Retina (tissue), 1 donor: ENCODE measurements around the gene SKIDA1.

Experiments used
- DNase-seq: peaks from one replicate; pipeline ENCODE4 v3.0.0-alpha.2; 2016

Gene SKIDA1

DNA sequence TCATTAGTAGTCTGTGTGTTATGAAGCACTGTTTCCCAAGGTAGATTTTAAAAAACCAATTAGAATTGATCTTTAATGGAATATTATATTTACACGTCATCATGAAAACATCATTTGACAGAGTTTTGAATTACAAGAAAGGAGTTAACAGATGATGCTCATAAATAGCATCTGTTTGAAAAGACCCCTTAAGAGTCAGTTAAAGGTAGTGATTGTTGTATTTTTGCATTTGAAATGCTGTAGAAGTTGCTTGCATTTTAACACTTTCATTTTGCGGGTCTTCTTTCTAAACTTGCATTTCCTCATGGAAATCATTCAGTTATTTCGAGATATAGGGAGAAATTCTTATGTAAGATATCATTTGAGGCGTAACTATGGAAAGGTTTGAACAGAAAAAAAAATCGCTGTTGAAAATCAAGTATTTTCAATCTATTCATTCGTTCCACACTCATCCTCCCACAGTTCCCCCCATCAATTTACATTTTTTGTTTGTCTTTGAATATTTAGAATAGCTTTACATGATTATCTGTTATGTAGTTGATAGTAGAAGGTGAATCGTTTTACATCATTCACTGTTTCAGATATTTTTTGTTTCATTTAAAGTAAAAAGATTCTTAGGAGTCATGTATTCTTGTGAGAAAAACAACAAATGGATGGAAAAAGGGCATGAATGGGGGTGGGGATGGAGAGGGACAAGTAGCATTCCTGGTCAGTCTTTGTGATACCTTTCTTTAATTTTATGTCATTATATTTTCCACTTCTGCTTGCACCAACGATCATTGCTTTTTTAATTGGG is 3.0 kb upstream of the SKIDA1 start:
- DNase-seq, result no peak

- peak; percentile 74 for DNase-seq
These were observed 2.2 kb upstream of the SKIDA1 start for GRCh38 chr10:21527598-21528235.

DNA sequence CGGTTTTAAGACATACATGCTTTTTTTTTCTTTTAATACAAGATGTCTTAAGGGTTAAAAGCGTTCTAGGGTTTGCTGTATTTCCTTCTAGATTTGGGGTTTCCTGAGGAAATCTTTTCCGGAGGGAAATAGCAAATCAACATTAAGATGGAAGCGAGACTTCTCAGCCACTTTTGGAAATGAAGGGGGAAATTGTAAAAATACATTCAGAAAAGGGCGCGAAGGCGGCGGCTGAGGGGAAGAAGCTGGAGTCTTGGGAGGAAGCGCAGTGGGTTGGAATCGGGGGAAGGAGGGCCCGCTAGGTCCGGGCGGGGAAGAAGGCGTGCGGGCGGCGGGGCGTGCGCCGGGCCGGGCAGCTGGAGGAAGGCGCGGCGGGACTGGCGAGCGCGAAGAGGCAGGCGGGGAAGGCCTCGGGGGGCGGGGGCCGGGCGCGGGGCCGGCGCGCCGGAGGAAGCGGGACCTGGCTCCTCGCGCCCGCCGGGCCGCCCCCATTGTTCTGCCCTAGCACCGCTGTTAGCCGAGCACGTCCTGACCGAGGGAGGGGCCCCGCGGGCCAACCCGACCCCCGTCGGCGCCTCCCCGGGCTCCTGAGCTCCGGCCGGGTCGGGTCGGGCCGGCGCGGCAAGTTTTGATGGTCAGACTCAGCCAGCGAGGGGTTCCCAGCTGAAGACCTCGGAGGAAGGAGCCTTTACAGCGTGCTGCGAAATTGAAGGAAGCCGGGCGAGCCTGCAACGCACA is 1.5 kb upstream of the SKIDA1 start:
- DNase-seq, result peak; percentile 85

DNA sequence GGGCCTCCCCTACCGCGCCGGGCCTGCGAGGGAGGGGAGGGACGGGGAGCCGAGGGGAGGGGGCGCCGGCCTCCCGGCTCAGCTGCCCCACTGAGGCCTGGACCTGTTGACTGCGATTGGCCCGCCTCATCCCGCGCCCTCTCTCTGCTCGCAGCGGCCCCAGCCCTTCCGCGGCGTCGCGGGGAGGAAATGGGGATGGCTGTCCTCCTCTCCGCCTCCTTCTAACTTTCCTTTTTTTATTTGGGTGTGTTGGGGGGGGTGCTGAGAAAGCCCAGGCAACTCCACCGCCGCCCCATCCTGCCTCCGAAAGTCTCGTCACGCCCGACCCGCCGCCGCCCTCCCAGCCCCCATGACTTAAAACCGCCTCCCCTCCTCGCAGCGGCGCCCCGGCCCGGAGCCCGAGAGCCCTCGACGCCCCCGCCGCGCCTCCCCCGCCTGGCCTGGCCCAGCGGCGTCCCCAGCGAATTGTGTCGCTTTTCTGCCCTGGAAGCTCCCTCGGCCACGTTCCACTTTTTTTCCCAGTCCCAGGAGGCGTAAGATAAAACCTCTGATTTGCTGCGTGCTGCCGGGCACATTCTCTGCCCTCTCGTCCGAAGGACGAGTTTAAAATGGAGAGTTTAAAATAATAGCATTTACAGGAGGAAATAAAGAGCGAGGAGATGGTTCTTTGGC is 842 bp upstream of the SKIDA1 start:
- DNase-seq, result peak; percentile 88

GRCh38 chr10:21524526-21525366 is 736 bp downstream of the SKIDA1 start:
- peak; percentile 83 for DNase-seq

DNA sequence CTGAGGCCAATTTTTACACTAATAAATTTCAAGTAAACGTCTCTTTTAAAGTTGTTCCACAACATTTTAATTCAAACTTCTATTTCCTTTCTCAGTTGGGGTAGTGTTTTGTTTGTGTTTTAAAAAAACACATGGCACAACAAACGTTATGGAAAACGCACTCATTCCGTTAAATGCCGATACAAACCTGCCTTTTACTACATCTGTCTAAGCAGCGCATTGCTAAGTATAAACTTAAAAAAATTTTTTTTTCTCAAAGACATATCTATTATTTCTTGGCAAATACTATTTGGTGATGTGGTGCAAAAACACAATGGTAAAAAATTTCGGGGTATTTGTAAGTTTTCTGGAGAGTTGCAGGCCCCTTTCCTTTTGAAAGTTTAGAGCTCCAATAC is 1.4 kb downstream of the SKIDA1 start:
- DNase-seq, result no peak

GRCh38 chr10:21523557-21524008 is 1.9 kb downstream of the SKIDA1 start:
- DNase-seq, result peak; percentile 70

GRCh38 chr10:21522631-21523406 is 2.7 kb downstream of the SKIDA1 start:
- DNase-seq, result peak; percentile 37

GRCh38 chr10:21521751-21522533 is 3.5 kb downstream of the SKIDA1 start:
- peak; percentile 40 for DNase-seq

DNA sequence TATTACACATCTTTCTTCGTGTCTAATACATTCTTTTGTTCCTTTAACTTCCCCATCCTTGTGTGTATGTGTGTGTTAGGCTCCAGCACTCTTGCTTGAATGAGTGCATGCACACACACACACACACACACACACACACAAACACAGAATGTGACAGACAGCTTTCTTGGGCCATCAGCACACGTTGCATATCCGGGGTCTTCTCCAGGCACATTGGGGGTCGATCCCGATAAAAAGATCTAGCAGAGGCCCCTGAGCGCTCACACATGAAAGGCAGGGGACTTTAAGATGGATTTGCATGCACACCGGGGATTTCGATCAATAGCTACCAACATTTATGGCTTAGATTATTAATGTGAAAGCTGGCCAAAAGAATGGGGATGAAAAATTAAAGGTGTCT is 4.5 kb downstream of the SKIDA1 start:
- DNase-seq, result peak; percentile 73

DNA sequence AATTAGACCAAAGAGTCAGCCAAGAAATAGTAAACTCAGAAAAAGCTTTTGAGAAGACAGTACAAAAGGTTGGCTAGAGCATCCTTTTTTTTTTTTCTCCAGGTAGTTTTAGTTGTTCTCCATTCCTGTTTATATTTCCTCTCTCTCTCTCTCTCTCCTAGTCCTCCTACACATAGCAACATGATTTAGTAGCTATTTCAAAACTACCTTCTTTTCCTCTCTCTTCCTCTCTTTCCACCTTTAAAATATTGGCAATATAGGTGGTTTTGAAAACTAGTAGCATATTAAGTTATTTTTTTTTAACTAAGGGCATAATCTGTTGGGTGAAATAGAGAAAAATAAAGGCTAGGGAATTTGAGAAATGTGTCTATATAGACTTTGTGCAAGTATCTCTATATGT is 5.0 kb downstream of the SKIDA1 start:
- no peak for DNase-seq

DNA sequence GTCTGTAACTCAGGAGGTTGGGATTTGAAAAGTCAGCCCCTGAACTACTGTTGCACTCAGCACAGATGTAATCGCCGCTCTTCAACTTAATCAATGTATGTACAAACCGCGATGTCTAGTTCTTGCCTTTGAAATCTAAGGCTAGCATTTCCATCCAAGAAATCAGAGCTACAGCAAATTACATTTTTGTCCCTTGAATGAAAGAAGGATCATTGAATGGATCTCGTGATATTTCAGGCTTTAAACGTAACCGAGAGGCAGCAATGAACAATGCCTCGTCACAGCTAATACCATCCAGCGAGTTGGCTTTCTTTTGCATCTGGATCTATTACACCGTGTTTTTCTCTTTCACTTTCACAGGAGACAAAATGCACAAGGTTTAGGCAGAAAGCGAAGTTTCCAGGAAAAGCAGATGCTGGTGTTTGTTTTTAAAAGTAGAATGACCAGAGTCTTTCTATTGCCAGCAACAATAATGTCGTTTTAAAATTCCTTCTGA is 5.5 kb downstream of the SKIDA1 start:
- DNase-seq, result peak; percentile 76

DNA sequence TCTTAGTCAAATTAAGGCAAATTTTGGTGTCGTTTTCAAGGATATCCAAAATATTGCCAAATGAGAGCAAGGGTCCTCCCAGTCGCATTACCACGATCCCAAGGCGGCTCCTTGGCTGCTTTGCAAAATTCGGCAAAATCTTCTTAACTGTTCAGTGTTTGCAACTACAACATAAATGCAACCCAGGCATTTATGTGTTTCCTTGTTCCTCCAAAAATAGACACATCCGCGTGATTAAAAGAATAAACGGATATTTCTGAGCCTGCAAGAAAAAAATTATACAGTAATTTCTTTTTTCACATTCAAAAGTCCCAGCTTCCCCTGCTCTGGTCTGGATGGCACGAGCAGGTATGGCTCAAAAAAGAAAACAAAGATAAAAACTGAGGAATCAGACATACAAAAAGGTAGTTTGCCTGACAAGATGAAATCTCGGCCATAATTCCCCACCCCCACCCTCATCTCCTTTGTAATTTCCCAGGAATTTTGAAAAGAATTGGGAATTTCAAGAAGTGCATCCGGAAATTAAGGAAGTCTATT is 6.0 kb downstream of the SKIDA1 start:
- DNase-seq, result peak; percentile 49

DNA sequence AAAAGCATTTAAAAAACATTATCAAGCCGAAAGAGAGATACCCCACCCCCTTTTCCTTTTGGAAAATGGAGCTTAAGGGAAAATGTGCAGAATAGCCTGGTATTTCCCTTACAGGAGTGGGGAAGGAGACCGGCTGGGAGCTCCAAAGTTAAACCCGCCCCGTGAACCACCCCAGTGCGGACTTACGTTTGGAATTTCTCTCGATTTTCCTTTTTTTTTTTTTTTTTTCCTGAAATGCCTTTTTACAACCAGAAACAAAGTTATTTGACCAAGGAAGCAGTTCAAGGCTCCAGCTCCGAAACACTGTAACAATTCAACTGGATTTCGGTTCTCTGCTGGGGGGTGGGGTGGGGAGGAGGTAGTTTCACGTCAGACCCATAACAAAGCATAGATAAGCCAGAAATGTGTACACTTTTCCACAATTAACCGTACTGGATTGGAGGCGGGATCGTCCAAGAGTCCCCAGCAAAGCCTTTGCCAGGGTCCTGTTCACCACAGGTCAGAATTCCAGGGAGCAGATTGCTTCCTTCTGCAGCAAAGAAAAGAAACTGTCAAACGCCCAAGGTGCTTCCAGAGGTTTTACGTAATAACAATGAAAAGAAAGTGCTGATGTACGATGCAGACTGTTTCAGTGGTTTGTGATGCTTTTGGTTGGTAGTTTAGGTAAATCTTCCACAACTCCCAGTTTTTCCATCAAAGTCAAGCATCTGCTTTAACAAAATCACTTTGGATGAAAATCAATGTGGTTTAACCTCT is 6.7 kb downstream of the SKIDA1 start:
- peak; percentile 83 for DNase-seq

DNA sequence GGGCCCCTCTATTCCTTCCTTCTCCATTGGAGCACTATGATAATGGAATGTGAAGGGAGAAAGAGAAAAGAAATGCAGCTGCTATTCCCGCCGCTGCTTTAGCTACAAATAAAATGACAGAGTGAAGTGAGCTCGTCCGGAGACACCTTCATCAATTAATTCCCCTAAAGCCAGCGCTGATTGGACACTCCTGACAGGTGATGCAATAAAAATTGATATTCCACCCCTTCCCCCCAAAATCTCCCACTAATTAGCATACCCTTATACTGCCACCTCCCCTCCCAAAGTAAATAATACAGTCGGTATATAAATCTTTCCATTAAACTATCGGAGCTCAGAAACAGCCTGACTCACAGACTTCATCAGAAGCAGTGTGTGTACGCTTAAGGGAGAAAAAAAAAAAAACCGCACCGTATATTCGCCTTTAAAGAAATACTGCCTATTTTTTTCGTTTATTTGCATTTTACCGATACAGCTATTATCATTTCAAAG is 7.3 kb downstream of the SKIDA1 start:
- DNase-seq, result peak; percentile 83

DNA sequence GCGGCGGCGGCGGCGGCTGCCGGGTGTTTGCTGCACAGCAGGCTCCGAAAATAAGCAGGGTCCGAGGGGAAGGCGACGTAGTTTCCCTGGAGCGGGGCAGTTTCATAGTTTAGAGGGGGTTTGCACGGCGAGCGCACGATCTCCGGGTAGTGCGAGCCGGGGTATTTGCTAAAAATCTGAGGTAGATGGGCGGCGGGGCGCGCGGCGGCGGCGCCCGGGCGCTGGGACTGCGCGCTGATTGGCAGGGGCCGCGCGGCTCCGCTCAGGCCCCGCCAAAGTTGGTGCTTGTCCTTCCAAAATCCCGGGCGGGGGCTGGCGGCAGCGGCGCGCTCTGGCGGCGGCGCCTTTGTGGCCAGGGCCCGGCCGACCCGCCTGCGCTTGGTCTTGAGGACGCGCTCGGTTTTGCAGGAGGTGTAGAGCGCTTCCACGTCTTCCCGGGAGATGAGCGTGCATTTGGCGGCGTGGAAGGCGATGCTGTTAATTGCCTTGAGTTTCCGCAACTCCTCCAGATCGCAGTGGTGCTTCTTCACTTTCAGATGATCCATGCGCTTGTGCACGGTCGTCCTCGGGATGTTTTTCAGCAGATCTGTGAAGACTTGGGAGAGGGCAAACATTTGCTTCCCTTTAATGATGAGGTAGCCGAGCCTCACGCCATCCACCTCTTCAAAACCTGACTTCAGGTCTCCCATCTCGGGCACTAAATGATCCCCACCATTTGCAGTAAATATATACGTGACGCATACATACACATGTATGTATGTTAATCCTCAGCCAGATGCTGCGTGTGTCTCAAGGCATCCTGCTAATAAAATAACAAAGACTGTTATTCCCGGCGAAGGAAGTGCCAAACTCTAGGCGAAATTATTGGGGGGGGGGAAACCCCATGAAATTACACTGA is 8.1 kb downstream of the SKIDA1 start:
- peak; percentile 88 for DNase-seq

GRCh38 chr10:21516242-21517131 is 9.0 kb downstream of the SKIDA1 start:
- peak; percentile 85 for DNase-seq
